Neural progenitor cell (in vitro differentiated cells): ENCODE data around the gene RPA1. TPM values are rescaled to one million over a fixed set of nuclear protein-coding genes. Genes with fewer than 3 reads are reported as not detected.

ENCODE experiments used
- DNase-seq: peaks from one replicate; pipeline ENCODE4 v3.0.0-alpha.2; 2016; ENCODE audit warnings: low spot score
- H2AFZ ChIP-seq: fragments of 200-600 bp; sonication (generic); replicated peaks from 2 replicates; pipeline ENCODE4 v1.6.1; 2016; ENCODE audit warnings: antibody characterized with exemption
- H3F3A ChIP-seq: fragments of 200-600 bp; sonication (generic); 2 replicates; pipeline ENCODE4 v1.6.1; 2016; ENCODE audit warnings: antibody characterized with exemption, low read depth
- H3K27ac ChIP-seq: fragments of 200-600 bp; sonication (generic); 2 replicates; pipeline ENCODE4 v1.5.1; 2016; ENCODE audit warnings: mild to moderate bottlenecking
- H3K27me3 ChIP-seq: fragments of 200-600 bp; sonication (generic); 2 replicates; pipeline ENCODE4 v1.6.1; 2016; ENCODE audit warnings: mild to moderate bottlenecking, moderate library complexity
- H3K36me3 ChIP-seq: fragments of 200-600 bp; sonication (generic); 2 replicates; pipeline ENCODE4 v1.5.1; 2016
- H3K4me1 ChIP-seq: fragments of 200-600 bp; sonication (generic); 2 replicates; pipeline ENCODE4 v1.6.1; 2016; ENCODE audit warnings: mixed run types
- H3K4me2 ChIP-seq: fragments of 200-600 bp; sonication (generic); 2 replicates; pipeline ENCODE4 v1.6.1; 2016
- H3K4me3 ChIP-seq: fragments of 200-600 bp; sonication (generic); 2 replicates; pipeline ENCODE4 v1.5.1; 2016
- H3K79me2 ChIP-seq: fragments of 200-600 bp; sonication (generic); 2 replicates; pipeline ENCODE4 v1.6.1; 2016; ENCODE audit warnings: low read depth
- H3K9ac ChIP-seq: fragments of 200-600 bp; sonication (generic); 2 replicates; pipeline ENCODE4 v1.6.1; 2016
- H3K9me3 ChIP-seq: fragments of 200-600 bp; sonication (generic); 2 replicates; pipeline ENCODE4 v1.5.1; 2016; ENCODE audit warnings: low read depth
- H4K20me1 ChIP-seq: fragments of 200-600 bp; sonication (generic); 2 replicates; pipeline ENCODE4 v1.6.1; 2016; ENCODE audit warnings: low read depth
- H3K27ac Mint-ChIP-seq: 3 replicates; pipeline ENCODE4 v1.8.0; 2021; ENCODE audit warnings: mixed read lengths
- H3K27me3 Mint-ChIP-seq: 2 replicates; pipeline ENCODE4 v1.8.0; 2022; ENCODE audit warnings: low read depth, mild to moderate bottlenecking, inconsistent platforms, moderate library complexity, mixed read lengths; ENCODE audit not compliant: insufficient read depth
- H3K36me3 Mint-ChIP-seq: 3 replicates; pipeline ENCODE4 v1.8.0; 2021; ENCODE audit warnings: mixed read lengths
- H3K4me1 Mint-ChIP-seq: 3 replicates; pipeline ENCODE4 v1.8.0; 2021; ENCODE audit warnings: mixed read lengths
- H3K4me3 Mint-ChIP-seq: 3 replicates; pipeline ENCODE4 v1.8.0; 2021; ENCODE audit warnings: mild to moderate bottlenecking, moderate library complexity, mixed read lengths
- H3K9me3 Mint-ChIP-seq: 3 replicates; pipeline ENCODE4 v1.8.0; 2020; ENCODE audit warnings: mixed read lengths
- EZH2 ChIP-seq: fragments of 200-600 bp; sonication (generic); IDR thresholded peaks from 2 replicates; pipeline ENCODE4 v1.6.1; 2017; ENCODE audit warnings: antibody characterized with exemption, mild to moderate bottlenecking, moderate library complexity
- EZH2phosphoT487 ChIP-seq: fragments of 200-600 bp; sonication (generic); IDR thresholded peaks from 2 replicates; pipeline ENCODE4 v1.6.1; 2017; ENCODE audit warnings: antibody characterized with exemption
- total RNA-seq: library from RNA; depleted of rRNA; stranded (reverse); fragments of >200 nt; gene quantifications from 2 replicates; pipeline ENCODE4 v1.2.3, GENCODE V29; 2015; ENCODE audit warnings: low replicate concordance
- TF ChIP-seq, protein P1 (sequence below): fragments of 200-600 bp; sonication (generic); IDR thresholded peaks from 2 replicates; pipeline ENCODE4 v1.5.1; 2017; ENCODE audit warnings: antibody characterized with exemption, mild to moderate bottlenecking

RPA1 gene
- total RNA-seq, 1 donor from 2014 or later: 94.4 TPM

DNA sequence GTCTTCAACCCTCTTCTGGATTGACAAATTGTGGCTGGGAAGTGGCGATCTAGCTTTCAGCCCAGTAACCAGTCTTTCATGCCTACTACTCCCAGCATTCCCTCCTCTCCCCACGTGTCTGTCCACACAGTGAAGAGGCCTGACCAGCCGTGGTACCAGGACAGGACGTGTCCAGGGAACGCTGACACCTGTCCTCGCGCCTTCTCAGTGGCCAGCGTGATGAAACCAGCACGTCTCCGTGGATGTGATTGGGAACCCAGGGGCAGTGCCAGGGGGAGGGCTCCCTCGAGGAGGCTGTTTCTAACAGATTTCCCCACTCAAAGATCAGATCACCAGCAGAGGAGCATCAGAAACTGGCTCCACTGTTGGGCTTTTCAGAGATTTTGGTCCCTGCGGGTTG is 69.1 kb downstream of the RPA1 start:
- no peak overlapping the region for H3K4me3 Mint-ChIP-seq
- H2AFZ ChIP-seq: no peak overlapping the region
- H3K27ac Mint-ChIP-seq: no peak overlapping the region
- peaks cover 17% of the 10 kb centered on the region for H3K36me3 Mint-ChIP-seq
- no peaks in the 10 kb centered on the region for H3K9me3 Mint-ChIP-seq
- peaks cover 7% of the 10 kb centered on the region for H3F3A ChIP-seq
- no peaks in the 10 kb centered on the region for H3K79me2 ChIP-seq
- H3K27ac ChIP-seq: peak overlapping the region; percentile 33
- H4K20me1 ChIP-seq: no peaks in the 10 kb centered on the region
- H3K4me2 ChIP-seq: no peak overlapping the region
- no peaks in the 10 kb centered on the region for H3K4me1 Mint-ChIP-seq
- no peaks in the 10 kb centered on the region for H3K9me3 ChIP-seq
- peaks cover 6% of the 10 kb centered on the region for H3K27me3 Mint-ChIP-seq
- no peak for DNase-seq
- H3K4me1 ChIP-seq: peaks cover under 1% of the 10 kb centered on the region
- peaks cover 9% of the 10 kb centered on the region for H3K27me3 ChIP-seq
- H3K9ac ChIP-seq: no peak overlapping the region
- no peak overlapping the region for H3K4me3 ChIP-seq
- H3K36me3 ChIP-seq: no peaks in the 10 kb centered on the region
- TF ChIP-seq EZH2 (no peak), EZH2phosphoT487 (no peak)
- TF ChIP-seq, protein P1, sequence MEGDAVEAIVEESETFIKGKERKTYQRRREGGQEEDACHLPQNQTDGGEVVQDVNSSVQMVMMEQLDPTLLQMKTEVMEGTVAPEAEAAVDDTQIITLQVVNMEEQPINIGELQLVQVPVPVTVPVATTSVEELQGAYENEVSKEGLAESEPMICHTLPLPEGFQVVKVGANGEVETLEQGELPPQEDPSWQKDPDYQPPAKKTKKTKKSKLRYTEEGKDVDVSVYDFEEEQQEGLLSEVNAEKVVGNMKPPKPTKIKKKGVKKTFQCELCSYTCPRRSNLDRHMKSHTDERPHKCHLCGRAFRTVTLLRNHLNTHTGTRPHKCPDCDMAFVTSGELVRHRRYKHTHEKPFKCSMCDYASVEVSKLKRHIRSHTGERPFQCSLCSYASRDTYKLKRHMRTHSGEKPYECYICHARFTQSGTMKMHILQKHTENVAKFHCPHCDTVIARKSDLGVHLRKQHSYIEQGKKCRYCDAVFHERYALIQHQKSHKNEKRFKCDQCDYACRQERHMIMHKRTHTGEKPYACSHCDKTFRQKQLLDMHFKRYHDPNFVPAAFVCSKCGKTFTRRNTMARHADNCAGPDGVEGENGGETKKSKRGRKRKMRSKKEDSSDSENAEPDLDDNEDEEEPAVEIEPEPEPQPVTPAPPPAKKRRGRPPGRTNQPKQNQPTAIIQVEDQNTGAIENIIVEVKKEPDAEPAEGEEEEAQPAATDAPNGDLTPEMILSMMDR: no peak

DNA sequence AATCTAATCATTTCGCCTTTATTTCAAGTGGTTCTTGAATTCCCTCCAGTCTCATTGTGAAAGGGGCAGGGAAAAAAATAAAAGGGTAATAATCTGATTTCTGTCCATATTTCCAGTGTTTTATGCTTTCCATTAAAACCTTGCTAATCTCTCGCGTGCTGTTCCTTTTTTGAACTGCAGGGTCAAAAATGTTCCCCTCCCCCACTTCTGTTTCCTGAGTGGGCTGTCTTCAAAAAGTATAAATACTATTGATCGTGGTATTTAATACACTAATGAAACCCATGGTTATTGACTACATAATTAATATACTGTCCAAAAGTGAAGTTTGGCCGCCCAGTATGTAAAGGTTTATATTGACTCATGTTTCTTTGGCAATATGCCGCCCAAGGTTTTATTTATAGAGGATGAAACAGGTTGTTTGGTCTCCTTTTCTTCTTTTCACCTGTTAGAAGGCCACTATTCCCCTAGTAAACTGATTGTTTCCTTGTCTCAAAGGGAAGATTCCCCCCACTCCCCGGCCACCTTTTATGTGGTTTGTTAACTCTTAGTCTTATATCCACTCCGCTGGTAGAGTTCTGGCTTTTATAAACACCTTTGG is 69.7 kb downstream of the RPA1 start:
- Mint-ChIP-seq H3K4me3 (no peak overlapping the region), H3K4me1 (peaks cover 6% of the 10 kb centered on the region), H3K27me3 (peaks cover 6% of the 10 kb centered on the region), H3K27ac (no peak overlapping the region), H3K36me3 (peaks cover 14% of the 10 kb centered on the region), H3K9me3 (no peaks in the 10 kb centered on the region)
- peaks cover 15% of the 10 kb centered on the region for H3K27me3 ChIP-seq
- no peak overlapping the region for H3K4me3 ChIP-seq
- no peaks in the 10 kb centered on the region for H4K20me1 ChIP-seq
- DNase-seq: no peak
- H3F3A ChIP-seq: peaks cover 13% of the 10 kb centered on the region
- no peaks in the 10 kb centered on the region for H3K36me3 ChIP-seq
- no peak overlapping the region for H3K4me2 ChIP-seq
- no peak overlapping the region for H3K27ac ChIP-seq
- H2AFZ ChIP-seq: no peak overlapping the region
- TF ChIP-seq, protein P1: no peak
- TF ChIP-seq EZH2phosphoT487: no peak
- no peak for TF ChIP-seq EZH2
- no peaks in the 10 kb centered on the region for H3K9me3 ChIP-seq
- no peak overlapping the region for H3K9ac ChIP-seq
- H3K4me1 ChIP-seq: peaks cover 7% of the 10 kb centered on the region
- H3K79me2 ChIP-seq: no peaks in the 10 kb centered on the region

DNA sequence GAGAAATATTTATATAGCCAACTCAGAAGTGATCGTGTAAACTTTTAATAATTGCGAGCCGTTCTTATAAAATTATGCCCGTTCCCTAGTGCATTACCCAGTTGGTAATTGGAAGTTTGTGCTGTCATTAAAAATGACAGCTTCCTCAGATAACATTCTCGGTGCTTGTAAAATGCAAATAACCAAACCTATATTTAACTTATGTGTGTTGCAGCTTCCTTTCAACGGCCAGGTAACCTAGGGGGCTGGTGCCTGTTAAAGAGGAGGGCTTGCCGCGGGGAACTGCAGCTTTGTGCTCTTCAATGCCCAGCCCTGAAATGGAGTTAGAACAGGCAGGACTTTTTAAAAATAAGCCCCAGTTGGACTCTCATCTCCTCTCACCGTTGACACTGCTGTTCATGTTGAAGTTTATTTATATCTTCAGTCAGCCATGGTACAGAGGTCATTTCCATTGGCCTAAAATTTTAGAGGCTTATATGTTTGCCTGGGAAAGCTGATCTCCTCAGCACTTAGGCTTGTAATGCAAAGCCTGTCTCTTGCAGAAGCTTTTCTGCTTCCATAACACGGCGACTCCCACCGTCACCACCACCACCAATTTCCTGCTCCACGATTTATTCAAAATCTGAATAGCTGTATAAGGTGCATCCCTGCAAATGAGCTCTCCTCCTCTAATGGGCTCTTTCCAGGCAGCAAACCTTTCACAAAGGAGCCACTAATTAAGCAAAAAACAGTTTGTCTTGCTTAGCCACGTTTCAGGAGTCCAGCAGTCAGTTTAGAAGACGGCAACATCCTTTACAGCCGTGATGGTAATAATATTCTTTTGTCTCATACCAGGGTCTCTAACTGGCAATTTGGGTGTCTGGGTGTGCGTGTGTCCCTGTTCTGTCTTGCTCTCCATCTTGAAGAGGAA is 74.7 kb downstream of the RPA1 start:
- H3K27me3 Mint-ChIP-seq: peaks cover 10% of the 10 kb centered on the region
- no peaks in the 10 kb centered on the region for H3K9me3 ChIP-seq
- peaks cover 49% of the 10 kb centered on the region for H3K4me1 Mint-ChIP-seq
- TF ChIP-seq, protein P1: no peak
- TF ChIP-seq EZH2phosphoT487: no peak
- no peaks in the 10 kb centered on the region for H3K36me3 ChIP-seq
- DNase-seq: no peak
- no peaks in the 10 kb centered on the region for H3K9me3 Mint-ChIP-seq
- no peaks in the 10 kb centered on the region for H4K20me1 ChIP-seq
- H3K27ac ChIP-seq: no peak overlapping the region
- peak overlapping the region; percentile 48 for H2AFZ ChIP-seq
- H3K4me3 Mint-ChIP-seq: peak overlapping the region; percentile 66
- H3K4me3 ChIP-seq: no peak overlapping the region
- H3K4me1 ChIP-seq: peaks cover 53% of the 10 kb centered on the region
- H3K79me2 ChIP-seq: no peaks in the 10 kb centered on the region
- no peaks in the 10 kb centered on the region for H3K36me3 Mint-ChIP-seq
- no peak overlapping the region for H3K27ac Mint-ChIP-seq
- H3K9ac ChIP-seq: no peak overlapping the region
- peak overlapping the region; percentile 91 for H3K4me2 ChIP-seq
- peaks cover 63% of the 10 kb centered on the region for H3F3A ChIP-seq
- H3K27me3 ChIP-seq: peaks cover 48% of the 10 kb centered on the region
